IMR-90 (cell line): ENCODE results near the gene ATXN10. TPM values are rescaled to one million over a fixed set of nuclear protein-coding genes. Genes with fewer than 3 reads are reported as not detected.

Source experiments
- ATAC-seq: fragments of 200-7000 bp; cut with Tn5 transposase; 2 replicates; pipeline ENCODE4 v1.9.1; 2020; ENCODE audit warnings: low read depth, mild to moderate bottlenecking, moderate library complexity
- BruUV-seq: library from RNA; stranded (reverse); fragments of 400-500 nt; replicated peaks from 2 replicates; lab custom pipeline; 2021; lab: Mats Ljungman, UMichigan
- CTCF ChIA-PET: fragments of 300-600 bp; formaldehyde crosslinking; extraction: SDS; loops from one replicate; lab custom pipeline; 2021; ENCODE audit warnings: antibody characterized with exemption; lab: Yijun Ruan, JAX
- POLR2A ChIA-PET: fragments of 300-600 bp; sonication (Branson Sonifier 250); formaldehyde crosslinking; loops from one replicate; lab custom pipeline; 2022; ENCODE audit warnings: antibody characterized with exemption; ENCODE audit not compliant: unreplicated experiment; lab: Charles Lee
- DNase-seq: peaks from one replicate; pipeline ENCODE4 v3.0.0; 2013
- H2AFZ ChIP-seq: replicated peaks from 2 replicates; pipeline ENCODE3; 2013; ENCODE audit warnings: low read length, mild to moderate bottlenecking; ENCODE audit not compliant: poor library complexity
- H2AK5ac ChIP-seq: 2 replicates; pipeline ENCODE4 v1.6.1; 2013; ENCODE audit warnings: low read depth, low read length, inconsistent platforms
- H2AK9ac ChIP-seq: replicated peaks from 2 replicates; pipeline ENCODE3; 2013; ENCODE audit warnings: mild to moderate bottlenecking, low read depth, low read length, moderate library complexity; ENCODE audit not compliant: poor library complexity
- H2BK120ac ChIP-seq: 2 replicates; pipeline ENCODE4 v1.6.1; 2013; ENCODE audit warnings: low read depth, low read length, inconsistent platforms
- H2BK15ac ChIP-seq: 3 replicates; pipeline ENCODE4 v1.6.1; 2013; ENCODE audit warnings: low read depth, low read length, inconsistent platforms
- H2BK20ac ChIP-seq: 2 replicates; pipeline ENCODE4 v1.6.1; 2013; ENCODE audit warnings: low read depth, mild to moderate bottlenecking, inconsistent platforms, low read length, moderate library complexity
- H2BK5ac ChIP-seq: 2 replicates; pipeline ENCODE4 v1.6.1; 2013; ENCODE audit warnings: mild to moderate bottlenecking, low read depth, low read length, inconsistent platforms; ENCODE audit not compliant: poor library complexity, severe bottlenecking
- H3K14ac ChIP-seq: replicated peaks from 2 replicates; pipeline ENCODE4 v1.6.1; 2013; ENCODE audit warnings: low read depth, low read length, inconsistent platforms
- H3K18ac ChIP-seq: 2 replicates; pipeline ENCODE4 v1.6.1; 2013; ENCODE audit warnings: low read depth, low read length, control low read depth
- H3K23ac ChIP-seq: 2 replicates; pipeline ENCODE4 v1.6.1; 2013; ENCODE audit warnings: low read depth, low read length, inconsistent platforms
- H3K27ac ChIP-seq: 2 replicates; pipeline ENCODE4 v1.5.1; 2013; ENCODE audit warnings: mild to moderate bottlenecking, control low read depth, low read length; ENCODE audit not compliant: insufficient read depth
- H3K27me3 ChIP-seq: 2 replicates; pipeline ENCODE4 v1.6.1; 2013; ENCODE audit warnings: low read length; ENCODE audit not compliant: control insufficient read depth, insufficient read depth
- H3K36me3 ChIP-seq: 2 replicates; pipeline ENCODE4 v1.6.1; 2013; ENCODE audit warnings: low read length, mixed read lengths; ENCODE audit not compliant: control insufficient read depth, insufficient read depth
- H3K4ac ChIP-seq: 2 replicates; pipeline ENCODE4 v1.6.1; 2013; ENCODE audit warnings: low read depth, low read length, inconsistent platforms
- H3K4me1 ChIP-seq: 2 replicates; pipeline ENCODE4 v1.6.1; 2013; ENCODE audit warnings: low read length, mixed read lengths; ENCODE audit not compliant: control insufficient read depth, insufficient read depth
- H3K4me2 ChIP-seq: 2 replicates; pipeline ENCODE4 v1.6.1; 2013; ENCODE audit warnings: low read depth, mild to moderate bottlenecking, control low read depth, low read length, moderate library complexity
- H3K4me3 ChIP-seq: 2 replicates; pipeline ENCODE4 v1.5.1; 2013; ENCODE audit warnings: low read depth, mild to moderate bottlenecking, control low read depth, low read length, moderate library complexity; ENCODE audit not compliant: insufficient read depth
- H3K56ac ChIP-seq: 2 replicates; pipeline ENCODE4 v1.6.1; 2013; ENCODE audit warnings: low read length, inconsistent platforms; ENCODE audit not compliant: insufficient read depth; ENCODE audit errors: extremely low read depth
- H3K79me1 ChIP-seq, 2 experiments: 2 replicates each; pipeline ENCODE4 v1.6.1; 2013; ENCODE audit warnings: low read length in 2 of 2, inconsistent platforms in 1 of 2, low read depth in 1 of 2
- H3K9ac ChIP-seq: 2 replicates; pipeline ENCODE4 v1.6.1; 2013; ENCODE audit warnings: low read depth, low read length, control low read depth
- H3K9me1 ChIP-seq: 2 replicates; pipeline ENCODE4 v1.6.1; 2013; ENCODE audit warnings: low read length, inconsistent platforms; ENCODE audit not compliant: insufficient read depth
- H3K9me3 ChIP-seq: 2 replicates; pipeline ENCODE4 v1.6.1; 2013; ENCODE audit warnings: low read length; ENCODE audit not compliant: control insufficient read depth, insufficient read depth
- H4K20me1 ChIP-seq: 2 replicates; pipeline ENCODE4 v1.6.1; 2013; ENCODE audit warnings: low read length, inconsistent platforms; ENCODE audit not compliant: insufficient read depth
- H4K5ac ChIP-seq: 2 replicates; pipeline ENCODE4 v1.6.1; 2013; ENCODE audit warnings: mild to moderate bottlenecking, low read depth, low read length, control low read depth
- H4K8ac ChIP-seq, 2 experiments: 2 replicates each; pipeline ENCODE4 v1.6.1; 2013; ENCODE audit warnings: low read depth in 2 of 2, low read length in 2 of 2, control low read depth in 1 of 2, inconsistent platforms in 1 of 2
- H4K91ac ChIP-seq: 2 replicates; pipeline ENCODE4 v1.6.1; 2013; ENCODE audit warnings: low read depth, low read length, inconsistent platforms; ENCODE audit not compliant: insufficient read depth
- BHLHE40 ChIP-seq: fragments of 150-350 bp; IDR thresholded peaks from 2 replicates; pipeline ENCODE4 v1.6.1; 2016; ENCODE audit warnings: mild to moderate bottlenecking, low read depth, low read length
- CHD1 ChIP-seq: IDR thresholded peaks from 2 replicates; pipeline ENCODE4 v1.6.1; 2012; ENCODE audit warnings: low read depth, low read length, improper control_type of control experiment
- CTCF ChIP-seq: conservative IDR thresholded peaks from 2 replicates; pipeline ENCODE4 v1.5.1; 2012; ENCODE audit warnings: mild to moderate bottlenecking, low read depth, low read length, improper control_type of control experiment
- ELK1 ChIP-seq: fragments of 150-350 bp; IDR thresholded peaks from 2 replicates; pipeline ENCODE4 v1.6.1; 2016; ENCODE audit warnings: low read depth, mild to moderate bottlenecking, low read length, moderate library complexity, borderline replicate concordance
- FOS ChIP-seq: fragments of 150-350 bp; IDR thresholded peaks from 2 replicates; pipeline ENCODE4 v1.6.1; 2016; ENCODE audit warnings: low read depth, low read length
- MAZ ChIP-seq: IDR thresholded peaks from 2 replicates; pipeline ENCODE4 v1.6.1; 2012; ENCODE audit warnings: low read depth, mild to moderate bottlenecking, low read length, improper control_type of control experiment, moderate library complexity, borderline replicate concordance
- NFE2L2 ChIP-seq: fragments of 150-350 bp; IDR thresholded peaks from 2 replicates; pipeline ENCODE4 v1.6.1; 2016; ENCODE audit warnings: low read depth, mild to moderate bottlenecking, low read length
- RAD21 ChIP-seq: IDR thresholded peaks from 2 replicates; pipeline ENCODE4 v1.6.1; 2012; ENCODE audit warnings: low read length, improper control_type of control experiment
- USF2 ChIP-seq: fragments of 150-350 bp; IDR thresholded peaks from 2 replicates; pipeline ENCODE4 v1.6.1; 2017; ENCODE audit warnings: mild to moderate bottlenecking, antibody characterized with exemption, low read length, low read depth
- WGBS, 2 experiments: methylation state at CpG; one replicate each; pipeline versions ENCODE4 v1.1.5 to v1.1.7; 2013; ENCODE audit warnings: missing lambda C conversion rate in 2 of 2; ENCODE audit not compliant: insufficient read length in 1 of 2; ENCODE audit errors: extremely low coverage in 2 of 2; 5-methylcytosine and 5-hydroxymethylcytosine counted together
- dilution Hi-C: fragments of 300-500 bp; cut with HindIII; formaldehyde crosslinking; loops from one replicate; pipeline ENCODE4 v1.14.3; 2018; ENCODE audit warnings: low sequenced_read_pairs; ENCODE audit not compliant: unreplicated experiment
- in situ Hi-C: fragments of 300-500 bp; cut with MboI; formaldehyde crosslinking; loops from 3 replicates; pipeline ENCODE4 v1.14.3; 2019; ENCODE audit warnings: low sequenced_read_pairs, inconsistent platforms, mixed read lengths
- intact Hi-C: fragments of 100-400 bp; cut with micrococcal nuclease; formaldehyde crosslinking; loops from 2 replicates; pipeline ENCODE4 v1.10.0; 2022
- polyA plus RNA-seq, 3 experiments: library from polyadenylated mRNA; depleted of rRNA; stranded (reverse); fragments of >200 nt; gene quantifications; 2 replicates each; pipeline ENCODE4 v1.2.3, GENCODE V29; 2012; ENCODE audit warnings: low replicate concordance in 1 of 3
- total RNA-seq: library from RNA; depleted of rRNA; stranded (reverse); fragments of >200 nt; gene quantifications from 2 replicates; pipeline ENCODE4 v1.2.3, GENCODE V29; 2012

ATXN10 gene
- total and polyA plus RNA-seq, 2 of the 4 experiments (the other 2 are of a cell fraction), result 116 to 231 TPM

DNA sequence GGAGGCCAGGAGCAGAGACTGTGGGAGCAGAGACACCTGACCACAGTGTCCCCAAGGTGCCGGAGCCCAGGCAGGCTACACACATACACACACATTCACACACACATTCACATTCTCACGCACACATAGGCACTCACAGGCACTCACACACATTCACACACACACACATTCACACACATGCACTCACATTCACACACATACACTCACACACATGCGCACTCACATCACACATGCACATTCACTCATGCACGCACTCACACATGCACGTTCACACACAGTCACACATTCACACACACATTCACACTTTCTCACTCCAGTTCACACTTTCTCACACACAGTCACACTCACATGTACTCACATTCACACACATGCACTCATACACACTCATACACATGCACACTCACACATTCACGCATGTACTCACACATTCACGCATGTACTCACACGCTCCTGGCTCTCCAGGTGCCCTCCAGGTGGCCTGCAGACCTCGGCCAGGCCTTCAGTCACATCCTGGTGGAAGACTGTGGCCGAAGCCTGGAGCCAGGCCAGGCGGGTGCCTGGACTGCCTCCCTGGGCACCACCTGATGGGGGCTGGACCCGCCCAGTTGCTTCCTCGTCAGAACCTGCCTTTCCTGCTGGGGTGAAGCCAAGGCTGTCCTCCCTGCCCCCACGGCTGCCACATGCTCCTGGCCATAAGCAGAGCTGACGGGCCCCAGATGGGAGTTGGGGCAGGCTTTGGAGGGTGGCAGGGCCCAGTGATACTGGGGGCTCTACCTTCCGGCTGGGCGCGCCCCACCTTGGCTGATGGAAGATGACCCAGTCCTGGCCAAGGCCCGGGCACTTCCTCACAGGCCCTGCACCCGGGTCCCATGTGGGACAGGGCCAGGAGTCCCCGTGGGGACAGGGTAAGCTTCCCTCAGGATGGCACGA lies 215.8 kb downstream of the ATXN10 start:
- dilution Hi-C loops, result no loop called here
- Histone ChIP-seq H2BK120ac (no peak overlapping the region), H2AK5ac (peak overlapping the region; percentile 7; the same call in 1 of the 2 replicates), H3K4me2 (no peak overlapping the region), H3K9ac (no peak overlapping the region), H3K4ac (no peak overlapping the region), H3K27me3 (peaks cover 20% of the 10 kb centered on the region), H3K79me1 (no peaks in the 10 kb centered on the region), H3K9me1 (no peaks in the 10 kb centered on the region; the same call in 1 of the 2 replicates), H2BK15ac (no peak overlapping the region), H3K9me3 (no peaks in the 10 kb centered on the region), H4K91ac (no peak overlapping the region), H3K18ac (no peak overlapping the region), H4K8ac (no peak overlapping the region), H2AFZ (peak overlapping the region; percentile 56), H3K4me1 (peaks cover 4% of the 10 kb centered on the region; the same call in 1 of the 2 replicates), H2AK9ac (no peak overlapping the region), H3K27ac (no peak overlapping the region), H3K4me3 (no peak overlapping the region), H4K20me1 (no peaks in the 10 kb centered on the region), H2BK5ac (peak overlapping the region; percentile 10), H3K23ac (no peak overlapping the region; the same call in 1 of the 2 replicates), H3K36me3 (no peaks in the 10 kb centered on the region), H3K14ac (no peak overlapping the region), H4K5ac (no peak overlapping the region), H3K56ac (no peak overlapping the region), H2BK20ac (no peak overlapping the region)
- TF ChIP-seq CTCF (no peak), FOS (no peak), RAD21 (no peak), MAZ (no peak), USF2 (no peak), BHLHE40 (no peak), CHD1 (no peak), NFE2L2 (no peak), ELK1 (no peak)
- no TSS peak for BruUV-seq
- ATAC-seq (no peak), DNase-seq (no peak)
- WGBS, 2 experiments, result 94% methylated on average over 20 of the region's 22 CpGs; no CpG with 5 or more reads in 1 of the 2 experiments
- in situ Hi-C loops, result no loop called here
- POLR2A ChIA-PET, result no interaction called here
- CTCF ChIA-PET, result no interaction called here
- intact Hi-C loops, result no loop called here
